OCI-LY1 (cell line): Measurements from ENCODE around the gene VPS72.
"Not testable (repeated sequence)": the region's sequence is repeated elsewhere in the genome, so short reads cannot be mapped to it uniquely, and the experiment has no call there.

ENCODE experiments used
- H2AFZ ChIP-seq: fragments of 200-600 bp; sonication (generic), shearing (Covaris generic); 2 replicates; pipeline ENCODE4 v1.6.0; 2014; ENCODE audit warnings: antibody characterized with exemption, mild to moderate bottlenecking, low read length
- H3F3A ChIP-seq: fragments of 200-600 bp; sonication (generic), shearing (Covaris generic); 2 replicates; pipeline ENCODE4 v1.6.0; 2014; ENCODE audit warnings: mild to moderate bottlenecking, antibody characterized with exemption, low read length, moderate library complexity; ENCODE audit not compliant: insufficient read depth
- H3K27ac ChIP-seq: fragments of 200-600 bp; sonication (generic); 2 replicates; pipeline ENCODE4 v1.5.1; 2014; ENCODE audit warnings: low read length, mixed run types, mild to moderate bottlenecking, low read depth; ENCODE audit not compliant: poor library complexity, severe bottlenecking
- H3K27me3 ChIP-seq: fragments of 200-600 bp; sonication (generic); 2 replicates; pipeline ENCODE4 v1.6.0; 2014; ENCODE audit warnings: antibody characterized with exemption, mild to moderate bottlenecking, low read length, moderate library complexity; ENCODE audit not compliant: insufficient read depth
- H3K36me3 ChIP-seq: fragments of 200-600 bp; sonication (generic); 2 replicates; pipeline ENCODE4 v1.6.1; 2014; ENCODE audit warnings: mild to moderate bottlenecking, antibody characterized with exemption, low read length, moderate library complexity, mixed read lengths; ENCODE audit not compliant: insufficient read depth
- H3K4me1 ChIP-seq: fragments of 200-600 bp; sonication (generic); 2 replicates; pipeline ENCODE4 v1.5.1; 2014; ENCODE audit warnings: mild to moderate bottlenecking, low read length, moderate library complexity; ENCODE audit not compliant: insufficient read depth, severe bottlenecking
- H3K4me2 ChIP-seq: fragments of 200-600 bp; sonication (generic), shearing (Covaris generic); 2 replicates; pipeline ENCODE4 v1.6.1; 2014; ENCODE audit warnings: low read length
- H3K4me3 ChIP-seq: fragments of 200-600 bp; sonication (generic); 2 replicates; pipeline ENCODE4 v1.5.1; 2014; ENCODE audit warnings: low read length, low read depth, mild to moderate bottlenecking, mixed read lengths; ENCODE audit not compliant: poor library complexity, severe bottlenecking
- H3K79me2 ChIP-seq: fragments of 200-600 bp; shearing (Covaris generic); 2 replicates; pipeline ENCODE4 v1.6.1; 2016; ENCODE audit warnings: mixed run types, low read length, mixed read lengths; ENCODE audit not compliant: insufficient read depth
- H3K9ac ChIP-seq: fragments of 200-600 bp; sonication (generic), shearing (Covaris generic); 2 replicates; pipeline ENCODE4 v1.6.1; 2014; ENCODE audit warnings: mild to moderate bottlenecking, low read length, mixed read lengths
- H3K9me2 ChIP-seq: fragments of 200-600 bp; sonication (generic), shearing (Covaris generic); 2 replicates; pipeline ENCODE4 v1.6.1; 2014; ENCODE audit warnings: low read depth, mild to moderate bottlenecking, low read length, mixed read lengths
- H3K9me3 ChIP-seq: fragments of 200-600 bp; shearing (Covaris generic); 2 replicates; pipeline ENCODE4 v1.6.1; 2014; ENCODE audit warnings: low read length, mixed read lengths
- H4K20me1 ChIP-seq: fragments of 200-600 bp; sonication (generic), shearing (Covaris generic); 2 replicates; pipeline ENCODE4 v1.6.0; 2016; ENCODE audit warnings: mild to moderate bottlenecking, low read length; ENCODE audit not compliant: insufficient read depth
- CTCF ChIP-seq: fragments of 200-600 bp; sonication (generic), shearing (Covaris generic); IDR thresholded peaks from 2 replicates; pipeline ENCODE4 v1.5.1; 2017; ENCODE audit warnings: mild to moderate bottlenecking, antibody characterized with exemption, low read length, moderate library complexity, mixed read lengths
- EZH2 ChIP-seq: fragments of 200-600 bp; sonication (generic), shearing (Covaris generic); IDR thresholded peaks from 2 replicates; pipeline ENCODE4 v1.8.0; 2017; ENCODE audit warnings: borderline replicate concordance, mixed run types, mild to moderate bottlenecking, antibody characterized with exemption, low read length, moderate library complexity, mixed read lengths

VPS72 gene

GRCh38 chr1:151196292-151196800 is 6.3 kb upstream of the VPS72 start:
- Histone ChIP-seq H3K36me3 (no peaks in the 10 kb centered on the region), H3K27ac (peak overlapping the region; percentile 39), H3K9me2 (no peaks in the 10 kb centered on the region), H2AFZ (peak overlapping the region; percentile 95), H3K27me3 (no peaks in the 10 kb centered on the region; the same call in 1 of the 2 replicates), H3K4me2 (peak overlapping the region; percentile 86), H3K9me3 (no peaks in the 10 kb centered on the region), H3K4me3 (peak overlapping the region; percentile 55), H3K9ac (peak overlapping the region; percentile 55), H3F3A (peaks cover 8% of the 10 kb centered on the region; the same call in 1 of the 2 replicates), H4K20me1 (no peaks in the 10 kb centered on the region), H3K79me2 (peaks cover 28% of the 10 kb centered on the region), H3K4me1 (peaks cover 38% of the 10 kb centered on the region)
- no peak for TF ChIP-seq EZH2
- TF ChIP-seq CTCF = peak; percentile 63; the same call in 1 of the 2 replicates

GRCh38 chr1:151194894-151195594 is 5.0 kb upstream of the VPS72 start:
- not testable (repeated sequence) for H3K27ac ChIP-seq, H3K9ac ChIP-seq, H2AFZ ChIP-seq, H3K4me3 ChIP-seq, H4K20me1 ChIP-seq, H3K9me3 ChIP-seq, H3F3A ChIP-seq, H3K9me2 ChIP-seq, H3K36me3 ChIP-seq, H3K27me3 ChIP-seq
- H3K4me1 ChIP-seq = peaks cover 31% of the 10 kb centered on the region
- H3K4me2 ChIP-seq = peak overlapping the region; percentile 36; the same call in 1 of the 2 replicates
- H3K79me2 ChIP-seq = peaks cover 15% of the 10 kb centered on the region

- no peak overlapping the region for H2AFZ ChIP-seq
- no peaks in the 10 kb centered on the region for H3K9me3 ChIP-seq
- no peak overlapping the region for H3K4me3 ChIP-seq
- peaks cover 29% of the 10 kb centered on the region for H3K4me1 ChIP-seq
- no peaks in the 10 kb centered on the region for H4K20me1 ChIP-seq
- peaks cover 10% of the 10 kb centered on the region for H3K79me2 ChIP-seq
- TF ChIP-seq EZH2 = no peak
- no peak for TF ChIP-seq CTCF
- H3K27me3 ChIP-seq = no peaks in the 10 kb centered on the region; the same call in 1 of the 2 replicates
- no peak overlapping the region for H3K9ac ChIP-seq
- peaks cover 8% of the 10 kb centered on the region; the same call in 1 of the 2 replicates for H3F3A ChIP-seq
- no peaks in the 10 kb centered on the region for H3K36me3 ChIP-seq
- H3K27ac ChIP-seq = no peak overlapping the region
- no peak overlapping the region for H3K4me2 ChIP-seq
- no peaks in the 10 kb centered on the region for H3K9me2 ChIP-seq
Observed at GRCh38 chr1:151193856-151194255, 3.9 kb upstream of the VPS72 start.

- H3K27me3 ChIP-seq = no peaks in the 10 kb centered on the region; the same call in 1 of the 2 replicates
- no peaks in the 10 kb centered on the region for H3K36me3 ChIP-seq
- H3K9ac ChIP-seq = no peak overlapping the region
- no peaks in the 10 kb centered on the region for H3K9me2 ChIP-seq
- no peaks in the 10 kb centered on the region for H4K20me1 ChIP-seq
- H3F3A ChIP-seq = peaks cover 8% of the 10 kb centered on the region; the same call in 1 of the 2 replicates
- H2AFZ ChIP-seq = no peak overlapping the region
- peaks cover 7% of the 10 kb centered on the region for H3K79me2 ChIP-seq
- H3K27ac ChIP-seq = no peak overlapping the region
- H3K4me2 ChIP-seq = no peak overlapping the region
- H3K9me3 ChIP-seq = no peaks in the 10 kb centered on the region
- peaks cover 35% of the 10 kb centered on the region for H3K4me1 ChIP-seq
- no peak overlapping the region for H3K4me3 ChIP-seq
- TF ChIP-seq CTCF (no peak), EZH2 (no peak)
Observed at GRCh38 chr1:151193304-151193703, 3.3 kb upstream of the VPS72 start.
